Spleen (tissue), 7 donors: Measurements from ENCODE around the gene CNP.

Experiments
- POLR2A ChIP-seq, 3 donors: fragments of 450-650 bp; IDR thresholded peaks; one replicate each; pipeline ENCODE4 v1.5.1; 2017; ENCODE audit warnings: antibody characterized with exemption in 3 of 3, mild to moderate bottlenecking in 1 of 3
- POLR2AphosphoS5 ChIP-seq, 3 donors: sonication (generic); formaldehyde crosslinking; IDR thresholded peaks; one replicate each; pipeline ENCODE4 v1.5.1; 2017; ENCODE audit warnings: antibody characterized with exemption in 3 of 3
- TF ChIP-seq, protein P1 (sequence below), 11 experiments: fragments of 200-600 bp in 7 of 11; fragments of 450-650 bp in 4 of 11; sonication (generic) in 4 of 11; IDR thresholded peaks in 8 of 11; conservative IDR thresholded peaks in 3 of 11; 1 replicate in 7 of 11; 2 replicates in 4 of 11; pipeline versions ENCODE4 v1.4.0 to v1.8.0; 2016 to 2021; ENCODE audit warnings: antibody characterized with exemption in 11 of 11, inconsistent platforms in 4 of 11, mild to moderate bottlenecking in 1 of 11
- donor health status: DM: no; HTN: no; CAD: no; lungs with moderate emphysema.
- donor health status: DM: no; HTN: no; CAD: no.
- donor health status: DM: no; HTN: no; CAD: no.

GRCh38 chr17:42002792-42003301, 36.3 kb downstream of the CNP start:
- no peak for TF ChIP-seq POLR2A (IDR thresholded peaks at IDR 0.05)
- TF ChIP-seq, protein P1, sequence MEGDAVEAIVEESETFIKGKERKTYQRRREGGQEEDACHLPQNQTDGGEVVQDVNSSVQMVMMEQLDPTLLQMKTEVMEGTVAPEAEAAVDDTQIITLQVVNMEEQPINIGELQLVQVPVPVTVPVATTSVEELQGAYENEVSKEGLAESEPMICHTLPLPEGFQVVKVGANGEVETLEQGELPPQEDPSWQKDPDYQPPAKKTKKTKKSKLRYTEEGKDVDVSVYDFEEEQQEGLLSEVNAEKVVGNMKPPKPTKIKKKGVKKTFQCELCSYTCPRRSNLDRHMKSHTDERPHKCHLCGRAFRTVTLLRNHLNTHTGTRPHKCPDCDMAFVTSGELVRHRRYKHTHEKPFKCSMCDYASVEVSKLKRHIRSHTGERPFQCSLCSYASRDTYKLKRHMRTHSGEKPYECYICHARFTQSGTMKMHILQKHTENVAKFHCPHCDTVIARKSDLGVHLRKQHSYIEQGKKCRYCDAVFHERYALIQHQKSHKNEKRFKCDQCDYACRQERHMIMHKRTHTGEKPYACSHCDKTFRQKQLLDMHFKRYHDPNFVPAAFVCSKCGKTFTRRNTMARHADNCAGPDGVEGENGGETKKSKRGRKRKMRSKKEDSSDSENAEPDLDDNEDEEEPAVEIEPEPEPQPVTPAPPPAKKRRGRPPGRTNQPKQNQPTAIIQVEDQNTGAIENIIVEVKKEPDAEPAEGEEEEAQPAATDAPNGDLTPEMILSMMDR (IDR thresholded peaks at IDR 0.05 in 8 of 11, conservative IDR thresholded peaks at IDR 0.05 in 3 of 11): no peak
- TF ChIP-seq POLR2AphosphoS5 (IDR thresholded peaks at IDR 0.05): no peak
